HEK293 (cell line): ENCODE results near the gene OR6V1.

Experiments
- CTCF ChIA-PET: fragments of 350-600 bp; formaldehyde crosslinking; extraction: SDS; loops from one replicate; lab custom pipeline; 2021; ENCODE audit warnings: antibody characterized with exemption; lab: Yijun Ruan, JAX
- POLR2A ChIA-PET: fragments of 300-600 bp; formaldehyde crosslinking; extraction: SDS; loops from one replicate; lab custom pipeline; 2020; ENCODE audit warnings: antibody characterized with exemption, inconsistent platforms; lab: Yijun Ruan, JAX
- H3K27ac ChIP-seq: fragments of 200-500 bp; sonication (Bioruptor generic); 2 replicates; pipeline ENCODE4 v1.5.1; 2014; ENCODE audit warnings: low read depth, low read length, control low read depth, inconsistent platforms; ENCODE audit errors: extremely low read depth
- H3K36me3 ChIP-seq, 2 experiments: fragments of 200-500 bp in 1 of 2; sonication (Bioruptor generic) in 1 of 2; 1 replicate in 1 of 2; 2 replicates in 1 of 2; pipeline ENCODE4 v1.5.1; 2014 to 2017; ENCODE audit warnings: inconsistent platforms in 2 of 2, low read length in 2 of 2; ENCODE audit not compliant: control insufficient read depth in 2 of 2, insufficient read depth in 1 of 2
- H3K4me1 ChIP-seq: fragments of 200-500 bp; sonication (Bioruptor generic); 2 replicates; pipeline ENCODE4 v1.5.1; 2014; ENCODE audit warnings: mild to moderate bottlenecking, low read length, inconsistent platforms; ENCODE audit not compliant: control insufficient read depth, insufficient read depth
- H3K4me3 ChIP-seq: 2 replicates; pipeline ENCODE4 v1.5.1; 2011; ENCODE audit warnings: low read depth, mild to moderate bottlenecking, control low read depth, low read length, moderate library complexity
- H3K9me3 ChIP-seq: fragments of 200-500 bp; sonication (Bioruptor generic); 2 replicates; pipeline ENCODE4 v1.5.1; 2014; ENCODE audit warnings: low read depth, low read length, inconsistent platforms; ENCODE audit not compliant: control insufficient read depth, insufficient read depth
- BCL6B ChIP-seq: fragments of 450-650 bp; formaldehyde crosslinking; IDR thresholded peaks from 2 replicates; pipeline ENCODE4 v1.5.1; 2017; ENCODE audit warnings: missing biosample characterization, missing genetic modification characterization
- GFI1B ChIP-seq: fragments of 450-650 bp; formaldehyde crosslinking; IDR thresholded peaks from 2 replicates; pipeline ENCODE4 v1.5.1; 2016; ENCODE audit warnings: missing biosample characterization, missing genetic modification characterization
- GLI4 ChIP-seq: fragments of 450-650 bp; formaldehyde crosslinking; IDR thresholded peaks from 2 replicates; pipeline ENCODE4 v1.5.1; 2016; ENCODE audit warnings: missing biosample characterization, missing genetic modification characterization
- HOXA7 ChIP-seq: sonication (generic); formaldehyde crosslinking; IDR thresholded peaks from 2 replicates; pipeline ENCODE4 v1.8.1; 2022; ENCODE audit warnings: missing genetic modification reagents, borderline replicate concordance
- MYNN ChIP-seq: fragments of 450-650 bp; formaldehyde crosslinking; IDR thresholded peaks from 2 replicates; pipeline ENCODE4 v1.5.1; 2016; ENCODE audit warnings: missing biosample characterization, missing genetic modification characterization, borderline replicate concordance
- PBX3 ChIP-seq: sonication (generic); formaldehyde crosslinking; IDR thresholded peaks from 2 replicates; pipeline ENCODE4 v1.8.1; 2022; ENCODE audit warnings: mild to moderate bottlenecking, moderate library complexity, missing genetic modification reagents
- ZBTB1 ChIP-seq: fragments of 450-650 bp; formaldehyde crosslinking; IDR thresholded peaks from 2 replicates; pipeline ENCODE4 v1.5.1; 2016; ENCODE audit warnings: missing biosample characterization, missing genetic modification characterization
- ZBTB20 ChIP-seq: fragments of 450-650 bp; formaldehyde crosslinking; IDR thresholded peaks from 2 replicates; pipeline ENCODE4 v1.5.1; 2016; ENCODE audit warnings: missing biosample characterization, missing genetic modification characterization
- ZBTB8A ChIP-seq: fragments of 450-650 bp; formaldehyde crosslinking; IDR thresholded peaks from 2 replicates; pipeline ENCODE4 v1.5.1; 2016; ENCODE audit warnings: missing biosample characterization, missing genetic modification characterization
- ZFP3 ChIP-seq: fragments of 450-650 bp; formaldehyde crosslinking; IDR thresholded peaks from 2 replicates; pipeline ENCODE4 v1.5.1; 2016; ENCODE audit warnings: low read depth, missing biosample characterization, missing genetic modification characterization
- ZNF10 ChIP-seq: fragments of 450-650 bp; formaldehyde crosslinking; IDR thresholded peaks from 2 replicates; pipeline ENCODE4 v1.5.1; 2017; ENCODE audit warnings: missing biosample characterization, missing genetic modification characterization
- ZNF157 ChIP-seq: fragments of 450-650 bp; formaldehyde crosslinking; IDR thresholded peaks from 2 replicates; pipeline ENCODE4 v1.5.1; 2016; ENCODE audit warnings: missing biosample characterization, missing genetic modification characterization
- ZNF184 ChIP-seq: fragments of 450-650 bp; IDR thresholded peaks from 2 replicates; pipeline ENCODE4 v1.5.1; 2018; ENCODE audit warnings: missing biosample characterization, mild to moderate bottlenecking, missing genetic modification characterization
- ZNF223 ChIP-seq: fragments of 450-650 bp; formaldehyde crosslinking; IDR thresholded peaks from 2 replicates; pipeline ENCODE4 v1.5.1; 2016; ENCODE audit warnings: missing biosample characterization, missing genetic modification characterization
- ZNF23 ChIP-seq: fragments of 450-650 bp; formaldehyde crosslinking; IDR thresholded peaks from 2 replicates; pipeline ENCODE4 v1.5.1; 2016; ENCODE audit warnings: missing biosample characterization, missing genetic modification characterization, borderline replicate concordance
- ZNF248 ChIP-seq: fragments of 450-650 bp; formaldehyde crosslinking; IDR thresholded peaks from 2 replicates; pipeline ENCODE4 v1.5.1; 2017; ENCODE audit warnings: missing biosample characterization, missing genetic modification characterization
- ZNF274 ChIP-seq, 2 experiments: fragments of 200-500 bp in 1 of 2; fragments of 450-650 bp in 1 of 2; sonication (Bioruptor generic) in 1 of 2; formaldehyde crosslinking in 1 of 2; IDR thresholded peaks; 2 replicates each; pipeline versions ENCODE4 v1.5.1 to v1.6.1; 2014 to 2016; ENCODE audit warnings: borderline replicate concordance in 1 of 2, inconsistent platforms in 1 of 2, low read length in 1 of 2, missing biosample characterization in 1 of 2, missing genetic modification characterization in 1 of 2
- ZNF302 ChIP-seq: fragments of 450-650 bp; formaldehyde crosslinking; IDR thresholded peaks from 2 replicates; pipeline ENCODE4 v1.5.1; 2016; ENCODE audit warnings: missing biosample characterization, missing genetic modification characterization, low read depth
- ZNF350 ChIP-seq: fragments of 450-650 bp; formaldehyde crosslinking; IDR thresholded peaks from 2 replicates; pipeline ENCODE4 v1.5.0; 2017; ENCODE audit warnings: missing biosample characterization, mild to moderate bottlenecking, missing genetic modification characterization
- ZNF404 ChIP-seq: fragments of 450-650 bp; formaldehyde crosslinking; IDR thresholded peaks from 2 replicates; pipeline ENCODE4 v1.5.1; 2017; ENCODE audit warnings: missing biosample characterization, missing genetic modification characterization
- ZNF48 ChIP-seq: fragments of 450-650 bp; formaldehyde crosslinking; IDR thresholded peaks from 2 replicates; pipeline ENCODE4 v1.5.1; 2016; ENCODE audit warnings: missing biosample characterization, missing genetic modification characterization
- ZNF558 ChIP-seq: fragments of 450-650 bp; formaldehyde crosslinking; IDR thresholded peaks from 2 replicates; pipeline ENCODE4 v1.5.1; 2016; ENCODE audit warnings: missing biosample characterization, missing genetic modification characterization
- ZNF654 ChIP-seq: fragments of 450-650 bp; formaldehyde crosslinking; IDR thresholded peaks from 2 replicates; pipeline ENCODE4 v1.5.1; 2016; ENCODE audit warnings: low read depth, missing biosample characterization, missing genetic modification characterization
- ZNF76 ChIP-seq: fragments of 450-650 bp; formaldehyde crosslinking; IDR thresholded peaks from 2 replicates; pipeline ENCODE4; 2016; ENCODE audit warnings: low read depth, missing biosample characterization, missing genetic modification characterization, borderline replicate concordance
- ZNF785 ChIP-seq: fragments of 450-650 bp; formaldehyde crosslinking; IDR thresholded peaks from 2 replicates; pipeline ENCODE4 v1.5.1; 2016; ENCODE audit warnings: missing biosample characterization, missing genetic modification characterization
- TF ChIP-seq, protein P1 (sequence below): fragments of 450-650 bp; formaldehyde crosslinking; IDR thresholded peaks from 2 replicates; pipeline ENCODE4 v1.5.1; 2017; ENCODE audit warnings: missing biosample characterization, missing genetic modification characterization
- TF ChIP-seq, protein P2 (sequence below): fragments of 450-650 bp; formaldehyde crosslinking; IDR thresholded peaks from 2 replicates; pipeline ENCODE4 v1.5.1; 2016; ENCODE audit warnings: missing biosample characterization, missing genetic modification characterization, low read depth
- TF ChIP-seq, protein P3 (sequence below): fragments of 450-650 bp; formaldehyde crosslinking; IDR thresholded peaks from 2 replicates; pipeline ENCODE4 v1.5.1; 2016; ENCODE audit warnings: missing biosample characterization, missing genetic modification characterization

The OR6V1 gene

DNA sequence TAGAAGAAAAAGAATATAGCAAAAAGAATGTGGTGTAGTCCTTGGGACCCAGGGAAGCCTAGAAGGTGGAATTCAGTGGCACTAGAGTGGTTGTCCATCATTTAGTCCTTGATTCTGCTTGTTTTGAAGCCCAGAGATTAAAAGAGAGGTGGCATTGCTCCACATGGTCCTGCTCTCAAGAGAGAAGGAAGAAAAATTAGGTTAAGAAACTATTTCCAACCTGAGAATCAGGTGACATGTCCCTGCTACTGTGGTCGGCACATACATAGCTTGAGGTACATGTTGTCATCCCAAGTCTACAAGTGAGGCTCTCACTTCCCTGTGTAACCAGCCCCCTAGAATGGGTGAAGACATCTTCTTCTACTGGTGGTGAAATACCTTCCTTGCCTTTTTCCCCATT lies 25.1 kb upstream of the OR6V1 start, which contains the start of gene OR9A2:
OR9A2 (minus strand) TSS at position 101 of the 400 bp plus-strand sequence; CDS start at position 101, 0 bp downstream.
- Histone ChIP-seq H3K36me3 (no peaks in the 10 kb centered on the region), H3K4me1 (no peaks in the 10 kb centered on the region), H3K4me3 (no peak within 1 kb of the TSS), H3K9me3 (no peaks in the 10 kb centered on the region), H3K27ac (no peak within 1 kb of the TSS)
- ChIA-PET POLR2A (no interaction called here), CTCF (interaction anchor here (0.6 kb wide), 1 partner anchor 176 kb away, joined by 4 read pairs; no protein-coding TSS in a partner anchor)
- TF ChIP-seq BCL6B (tag by site-specific recombination), result no peak
- TF ChIP-seq ZFP3, result no peak
- TF ChIP-seq, protein P1, sequence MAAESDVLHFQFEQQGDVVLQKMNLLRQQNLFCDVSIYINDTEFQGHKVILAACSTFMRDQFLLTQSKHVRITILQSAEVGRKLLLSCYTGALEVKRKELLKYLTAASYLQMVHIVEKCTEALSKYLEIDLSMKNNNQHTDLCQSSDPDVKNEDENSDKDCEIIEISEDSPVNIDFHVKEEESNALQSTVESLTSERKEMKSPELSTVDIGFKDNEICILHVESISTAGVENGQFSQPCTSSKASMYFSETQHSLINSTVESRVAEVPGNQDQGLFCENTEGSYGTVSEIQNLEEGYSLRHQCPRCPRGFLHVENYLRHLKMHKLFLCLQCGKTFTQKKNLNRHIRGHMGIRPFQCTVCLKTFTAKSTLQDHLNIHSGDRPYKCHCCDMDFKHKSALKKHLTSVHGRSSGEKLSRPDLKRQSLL (tag by site-specific recombination), result no peak
- TF ChIP-seq ZNF404 (tag by site-specific recombination), result no peak
- TF ChIP-seq MYNN (tag by site-specific recombination), result no peak
- TF ChIP-seq PBX3 (CRISPR knock-in tag), result no peak
- no peak for TF ChIP-seq ZBTB1 (tag by site-specific recombination)
- no peak for TF ChIP-seq ZNF184 (tag by site-specific recombination)
- no peak for TF ChIP-seq ZBTB20 (tag by site-specific recombination)
- TF ChIP-seq ZNF350 (tag by site-specific recombination), result no peak
- TF ChIP-seq, protein P2, sequence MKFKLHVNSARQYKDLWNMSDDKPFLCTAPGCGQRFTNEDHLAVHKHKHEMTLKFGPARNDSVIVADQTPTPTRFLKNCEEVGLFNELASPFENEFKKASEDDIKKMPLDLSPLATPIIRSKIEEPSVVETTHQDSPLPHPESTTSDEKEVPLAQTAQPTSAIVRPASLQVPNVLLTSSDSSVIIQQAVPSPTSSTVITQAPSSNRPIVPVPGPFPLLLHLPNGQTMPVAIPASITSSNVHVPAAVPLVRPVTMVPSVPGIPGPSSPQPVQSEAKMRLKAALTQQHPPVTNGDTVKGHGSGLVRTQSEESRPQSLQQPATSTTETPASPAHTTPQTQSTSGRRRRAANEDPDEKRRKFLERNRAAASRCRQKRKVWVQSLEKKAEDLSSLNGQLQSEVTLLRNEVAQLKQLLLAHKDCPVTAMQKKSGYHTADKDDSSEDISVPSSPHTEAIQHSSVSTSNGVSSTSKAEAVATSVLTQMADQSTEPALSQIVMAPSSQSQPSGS (tag by site-specific recombination), result no peak
- TF ChIP-seq ZNF785 (tag by site-specific recombination), result no peak
- no peak for TF ChIP-seq HOXA7 (CRISPR knock-in tag)

GRCh38 chr7:143027683-143028082 lies 24.5 kb upstream of the OR6V1 start:
- POLR2A ChIA-PET, result no interaction called here
- no peaks in the 10 kb centered on the region for H3K9me3 ChIP-seq
- H3K4me1 ChIP-seq, result no peaks in the 10 kb centered on the region
- no peaks in the 10 kb centered on the region for H3K36me3 ChIP-seq
- no peak overlapping the region for H3K4me3 ChIP-seq
- CTCF ChIA-PET, result interaction anchor here (0.6 to 0.7 kb wide), 3 partner anchors 175 to 389 kb away, joined by 4 read pairs; no protein-coding TSS in a partner anchor
- H3K27ac ChIP-seq, result no peak overlapping the region
- TF ChIP-seq ZNF274 (IDR thresholded peaks at IDR 0.05; ENCODE audit: low read length) (no peak), ZNF274 (tag by site-specific recombination; IDR thresholded peaks at IDR 0.05; ENCODE audit: borderline replicate concordance) (no peak), ZNF350 (tag by site-specific recombination) (no peak), ZNF404 (tag by site-specific recombination) (no peak), ZNF248 (tag by site-specific recombination) (no peak), ZNF10 (tag by site-specific recombination) (no peak), ZNF654 (tag by site-specific recombination) (no peak), ZNF184 (tag by site-specific recombination) (no peak), ZNF558 (no peak), ZBTB8A (tag by site-specific recombination) (no peak), ZNF157 (tag by site-specific recombination) (no peak), ZNF223 (tag by site-specific recombination) (no peak), GFI1B (tag by site-specific recombination) (no peak), GLI4 (tag by site-specific recombination) (no peak), ZNF76 (tag by site-specific recombination) (no peak), ZNF23 (tag by site-specific recombination) (no peak), ZNF48 (tag by site-specific recombination) (no peak), ZNF302 (tag by site-specific recombination) (no peak)
- TF ChIP-seq, protein P3, sequence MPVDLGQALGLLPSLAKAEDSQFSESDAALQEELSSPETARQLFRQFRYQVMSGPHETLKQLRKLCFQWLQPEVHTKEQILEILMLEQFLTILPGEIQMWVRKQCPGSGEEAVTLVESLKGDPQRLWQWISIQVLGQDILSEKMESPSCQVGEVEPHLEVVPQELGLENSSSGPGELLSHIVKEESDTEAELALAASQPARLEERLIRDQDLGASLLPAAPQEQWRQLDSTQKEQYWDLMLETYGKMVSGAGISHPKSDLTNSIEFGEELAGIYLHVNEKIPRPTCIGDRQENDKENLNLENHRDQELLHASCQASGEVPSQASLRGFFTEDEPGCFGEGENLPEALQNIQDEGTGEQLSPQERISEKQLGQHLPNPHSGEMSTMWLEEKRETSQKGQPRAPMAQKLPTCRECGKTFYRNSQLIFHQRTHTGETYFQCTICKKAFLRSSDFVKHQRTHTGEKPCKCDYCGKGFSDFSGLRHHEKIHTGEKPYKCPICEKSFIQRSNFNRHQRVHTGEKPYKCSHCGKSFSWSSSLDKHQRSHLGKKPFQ (tag by site-specific recombination), result no peak
